CD4-positive, alpha-beta T cell treated with Interleukin-6 for 4 hours (primary cell): ENCODE measurements around the gene SMARCA4.
"Not testable (repeated sequence)": the region's sequence is repeated elsewhere in the genome, so short reads cannot be mapped to it uniquely, and the experiment has no call there.

Source experiments
- DNase-seq: peaks from one replicate; pipeline ENCODE4 v3.0.0-alpha.2; 2020; ENCODE audit warnings: mixed read lengths

Gene SMARCA4

GRCh38 chr19:11041194-11041593, 80.4 kb downstream of the SMARCA4 start:
- no peak for DNase-seq

GRCh38 chr19:11041966-11042627, 81.3 kb downstream of the SMARCA4 start:
- DNase-seq = no peak

GRCh38 chr19:11044431-11044830, 83.6 kb downstream of the SMARCA4 start:
- no peak for DNase-seq

GRCh38 chr19:11045536-11045935, 84.7 kb downstream of the SMARCA4 start:
- no peak for DNase-seq

GRCh38 chr19:11046605-11047354, 86.0 kb downstream of the SMARCA4 start:
- DNase-seq = no peak

DNA sequence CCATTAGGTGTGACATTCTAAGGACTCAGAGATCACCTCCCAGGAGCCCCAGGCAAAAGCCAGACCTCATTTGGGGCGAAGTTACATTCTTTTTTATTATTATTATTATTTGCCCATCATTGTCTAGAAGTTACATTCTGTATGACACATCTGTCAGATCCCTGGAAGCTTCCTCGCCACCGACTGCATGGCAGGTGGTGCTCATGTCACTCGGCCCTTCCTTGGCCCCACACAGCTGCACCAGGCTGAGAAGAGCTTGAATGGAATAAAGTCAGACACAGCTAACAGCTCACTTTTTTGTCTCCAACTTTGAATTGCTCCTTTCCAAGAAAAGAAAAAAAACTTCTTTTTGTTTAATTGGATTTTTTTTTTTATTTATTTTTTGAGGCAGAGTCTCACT, 87.0 kb downstream of the SMARCA4 start:
- DNase-seq = no peak

- DNase-seq = no peak
Observed at GRCh38 chr19:11050323-11051114, 89.7 kb downstream of the SMARCA4 start.

DNA sequence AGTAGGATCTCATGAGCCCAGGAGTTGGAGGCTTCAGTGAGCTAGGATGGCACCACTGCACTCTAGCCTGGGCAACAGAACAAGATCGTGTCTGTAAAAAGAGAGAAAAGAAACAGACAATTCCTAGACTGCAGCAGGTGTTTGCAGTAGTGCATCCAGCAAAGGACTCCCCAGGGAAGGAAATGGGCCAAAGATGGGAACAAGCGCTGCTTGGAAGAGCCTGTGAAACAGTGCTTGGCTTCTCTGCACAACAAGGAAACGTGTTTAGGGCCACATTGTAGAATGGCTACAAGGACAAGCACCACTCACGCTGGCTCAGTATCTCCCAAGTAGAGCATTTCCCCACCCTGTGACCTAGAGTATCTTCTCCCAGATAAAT, 93.0 kb downstream of the SMARCA4 start:
- no peak for DNase-seq

DNA sequence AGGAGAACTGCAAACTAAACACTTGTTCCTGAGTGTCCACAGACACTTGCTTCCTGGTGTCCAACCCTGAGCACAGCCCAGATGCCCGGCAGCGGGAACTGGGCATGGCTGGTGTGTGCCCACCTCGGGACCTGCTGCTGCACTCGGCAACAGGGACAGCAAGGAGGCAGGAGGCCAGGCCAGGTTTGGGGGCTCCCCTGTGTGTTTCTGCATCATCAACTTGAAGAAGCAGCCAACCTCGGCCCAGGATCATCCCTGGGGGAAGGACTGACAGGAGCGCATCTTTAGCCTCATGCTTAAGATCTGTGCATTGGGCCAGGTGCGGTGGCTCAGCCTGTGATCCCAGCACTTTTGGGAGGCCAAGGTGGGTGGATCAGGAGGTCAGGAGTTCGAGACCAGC, 93.4 kb downstream of the SMARCA4 start:
- DNase-seq = no peak

DNA sequence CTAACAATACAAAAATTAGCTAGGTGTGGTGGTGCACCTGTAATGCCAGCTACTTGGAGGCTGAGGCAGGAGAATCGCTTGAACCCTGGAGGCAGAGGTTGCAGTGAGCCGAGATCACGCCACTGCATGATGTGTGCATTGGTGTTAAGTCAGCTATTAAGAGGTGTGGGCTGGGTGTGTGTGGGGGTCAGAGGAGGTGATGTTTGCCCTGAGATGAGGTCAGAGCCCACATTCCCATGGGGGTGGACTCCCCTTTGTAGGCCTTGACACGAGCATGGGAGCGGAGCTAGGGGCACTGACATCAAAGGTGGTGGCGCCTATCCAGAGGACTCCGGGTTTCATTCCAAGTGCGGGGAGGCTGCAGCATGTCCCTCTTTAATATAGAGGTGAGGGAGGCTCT, 93.8 kb downstream of the SMARCA4 start:
- DNase-seq = no peak

- no peak for DNase-seq
Observed at GRCh38 chr19:11058246-11059030, 97.6 kb downstream of the SMARCA4 start.

DNA sequence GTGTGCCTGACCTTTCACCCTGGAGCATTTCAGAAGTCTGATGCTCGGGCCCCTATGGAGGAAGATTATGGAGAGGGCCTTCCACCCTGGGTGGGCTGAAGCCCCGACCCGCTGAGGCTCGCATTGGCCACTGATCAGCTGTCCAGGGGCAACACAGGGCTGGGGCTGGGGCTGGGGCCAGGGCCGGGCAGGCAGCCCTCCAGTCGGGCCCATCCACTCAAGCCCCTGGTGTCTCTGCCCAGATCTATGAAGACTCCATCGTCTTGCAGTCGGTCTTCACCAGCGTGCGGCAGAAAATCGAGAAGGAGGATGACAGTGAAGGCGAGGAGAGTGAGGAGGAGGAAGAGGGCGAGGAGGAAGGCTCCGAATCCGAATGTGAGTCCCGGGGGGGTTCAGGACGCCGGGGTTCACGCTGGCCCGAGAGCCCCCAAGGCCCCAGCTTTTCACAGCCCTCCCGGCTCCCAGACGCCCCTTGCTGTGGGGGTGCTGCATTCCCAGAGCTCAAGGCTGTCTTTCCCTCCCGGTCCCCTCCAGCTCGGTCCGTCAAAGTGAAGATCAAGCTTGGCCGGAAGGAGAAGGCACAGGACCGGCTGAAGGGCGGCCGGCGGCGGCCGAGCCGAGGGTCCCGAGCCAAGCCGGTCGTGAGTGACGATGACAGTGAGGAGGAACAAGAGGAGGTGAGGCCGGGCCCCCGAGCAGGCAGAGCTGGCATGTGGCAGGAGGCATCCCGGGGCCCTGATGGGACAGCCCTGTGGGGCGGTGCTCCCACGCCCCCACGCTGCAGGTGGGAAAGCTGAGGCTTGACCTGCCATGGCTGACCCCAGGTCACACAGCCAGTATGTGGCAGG, 98.9 kb downstream of the SMARCA4 start:
- DNase-seq = no peak

GRCh38 chr19:11061952-11062351, 101.1 kb downstream of the SMARCA4 start:
- no peak for DNase-seq

DNA sequence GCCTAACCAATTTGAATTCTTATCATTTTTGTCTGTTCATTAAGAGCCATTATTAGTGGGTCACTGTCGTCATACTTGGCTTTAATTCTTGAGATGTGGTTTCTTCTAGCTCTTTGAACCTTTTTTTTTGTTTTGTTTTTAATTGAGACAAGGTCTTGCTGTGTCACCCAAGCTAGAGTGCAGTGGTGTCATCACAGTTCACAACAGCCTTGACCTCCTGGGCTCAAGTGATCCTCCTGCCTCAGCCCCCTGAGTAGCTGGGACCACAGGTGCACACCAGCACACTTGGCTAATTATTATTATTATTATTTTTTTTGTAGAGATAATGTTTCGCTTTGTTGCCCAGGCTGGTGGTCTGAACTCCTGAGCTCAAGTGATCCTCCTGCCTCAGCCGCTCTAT, 102.6 kb downstream of the SMARCA4 start:
- DNase-seq = no peak

DNA sequence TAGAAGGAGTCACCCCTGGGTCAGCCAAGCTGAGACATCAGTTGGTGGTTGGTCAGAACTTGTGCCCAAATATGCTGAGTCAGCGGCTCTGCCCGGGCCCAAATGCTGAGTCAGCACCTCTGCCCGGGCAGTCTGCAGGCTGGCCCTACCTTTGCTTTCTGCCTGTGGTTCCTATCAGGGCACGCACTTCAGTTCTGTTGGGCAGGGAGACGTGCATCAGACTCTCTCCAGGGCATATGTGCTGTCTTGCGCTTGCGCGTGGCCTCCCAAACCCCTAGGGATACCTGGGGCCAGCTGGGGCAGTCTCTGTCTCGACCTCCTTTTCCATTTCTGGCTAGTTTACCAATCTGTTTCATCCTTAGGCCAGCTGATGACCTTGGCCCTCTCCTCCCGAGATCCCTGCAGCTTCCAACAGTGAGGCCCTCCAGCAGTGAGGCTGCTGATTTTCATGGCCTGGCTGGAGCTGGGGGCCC, 104.0 kb downstream of the SMARCA4 start:
- no peak for DNase-seq

GRCh38 chr19:11066326-11066725, 105.5 kb downstream of the SMARCA4 start:
- DNase-seq = no peak

- DNase-seq = no peak
Observed at GRCh38 chr19:11067356-11068113, 106.7 kb downstream of the SMARCA4 start.

DNA sequence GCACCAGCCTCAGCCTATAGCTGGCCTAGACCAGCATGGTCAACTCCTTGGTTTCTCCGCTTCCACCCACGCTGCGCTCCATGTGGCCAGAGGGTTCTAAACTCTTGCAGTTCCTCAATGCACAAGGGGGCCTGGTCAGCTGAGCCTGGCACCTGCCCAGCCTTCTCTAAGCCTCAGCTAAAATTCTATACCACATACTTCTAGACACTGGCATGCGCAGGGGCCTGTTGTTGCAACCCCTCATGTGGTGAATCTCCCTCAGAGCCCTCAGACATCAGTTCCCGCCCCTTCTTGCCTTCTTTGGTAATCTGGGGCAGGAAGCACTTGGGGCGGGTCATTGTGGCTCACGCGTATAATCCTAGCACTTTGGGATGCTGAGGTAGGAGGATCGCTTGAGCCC, 108.7 kb downstream of the SMARCA4 start:
- DNase-seq = no peak

DNA sequence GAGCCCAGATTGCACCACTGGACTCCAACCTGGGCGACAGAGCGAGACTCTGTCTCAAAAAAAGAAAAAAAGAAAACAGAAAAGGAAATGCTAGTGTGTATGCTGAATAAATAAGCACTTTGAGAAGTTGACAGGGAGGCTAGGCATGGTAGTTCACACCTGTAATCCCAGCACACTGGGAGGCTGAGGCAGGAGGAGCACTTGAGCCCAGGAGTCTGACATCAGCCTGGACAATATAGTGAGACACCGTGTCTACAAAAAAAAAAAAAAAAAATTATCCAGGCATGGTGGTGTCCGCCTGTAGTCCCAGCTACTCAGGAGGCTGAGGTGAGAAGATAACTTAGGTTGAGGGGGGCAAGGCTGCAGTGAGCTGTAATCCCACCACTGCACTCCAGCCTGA, 109.3 kb downstream of the SMARCA4 start:
- no peak for DNase-seq

GRCh38 chr19:11073568-11073967, 112.7 kb downstream of the SMARCA4 start:
- no peak for DNase-seq

DNA sequence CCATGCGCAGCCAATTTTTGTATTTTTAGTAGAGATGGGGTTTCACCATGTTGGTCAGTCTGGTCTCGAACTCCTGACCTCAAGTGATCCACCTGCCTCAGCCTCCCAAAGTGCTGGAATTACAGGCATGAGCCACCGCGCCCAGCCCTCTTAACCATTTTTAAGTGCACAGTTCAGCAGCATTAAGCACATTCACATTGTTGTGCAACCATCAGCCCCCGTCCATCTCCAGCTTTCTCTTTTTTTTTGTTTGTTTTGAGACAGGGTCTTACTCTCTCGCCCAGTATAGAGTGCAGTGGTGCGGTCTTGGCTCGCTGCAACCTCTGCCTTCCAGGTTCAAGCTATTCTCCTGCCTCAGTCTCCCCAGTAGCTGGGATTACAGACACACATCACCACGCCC, 116.0 kb downstream of the SMARCA4 start:
- not testable (repeated sequence) for DNase-seq
